SK-N-SH treated with all-trans-retinoic acid at 6 μM for 48 hours (cell line): Measurements from ENCODE around the gene FNIP2.
A peak's percentile ranks its signal among the peaks of the same experiment; 100 is the strongest.

Experiments used
- ATAC-seq: fragments of 200-7000 bp; cut with Tn5 transposase; 3 replicates; pipeline ENCODE4 v1.9.1; 2020; ENCODE audit warnings: mild to moderate bottlenecking, moderate library complexity
- BACH2 ChIP-seq: fragments of 250-450 bp; sonication (Bioruptor Pico); IDR thresholded peaks from 2 replicates; pipeline ENCODE4 v1.9.0; 2021; ENCODE audit warnings: mild to moderate bottlenecking, borderline replicate concordance
- CSDC2 ChIP-seq: fragments of 250-450 bp; sonication (Bioruptor Pico); IDR thresholded peaks from 2 replicates; pipeline ENCODE4 v1.5.0; 2020; ENCODE audit warnings: mild to moderate bottlenecking, moderate library complexity
- ESRRG ChIP-seq: fragments of 250-450 bp; sonication (Bioruptor Pico); IDR thresholded peaks from 2 replicates; pipeline ENCODE4 v1.6.1; 2021; ENCODE audit warnings: mild to moderate bottlenecking
- GLIS3 ChIP-seq: fragments of 250-450 bp; sonication (Bioruptor Pico); IDR thresholded peaks from 2 replicates; pipeline ENCODE4 v1.5.0; 2020; ENCODE audit warnings: mild to moderate bottlenecking, moderate library complexity
- ISL1 ChIP-seq: fragments of 250-450 bp; sonication (Bioruptor Pico); IDR thresholded peaks from 2 replicates; pipeline ENCODE4 v2.1.2; 2022; ENCODE audit warnings: mild to moderate bottlenecking, moderate library complexity
- OSR1 ChIP-seq: fragments of 250-450 bp; sonication (Bioruptor Pico); IDR thresholded peaks from 2 replicates; pipeline ENCODE4 v1.8.0; 2022; ENCODE audit warnings: moderate library complexity, mild to moderate bottlenecking, inconsistent platforms
- PPARA ChIP-seq: fragments of 250-450 bp; sonication (Bioruptor Pico); IDR thresholded peaks from 2 replicates; pipeline ENCODE4 v1.5.0; 2020; ENCODE audit warnings: mild to moderate bottlenecking, borderline replicate concordance
- SNAI2 ChIP-seq: fragments of 250-450 bp; sonication (Bioruptor Pico); IDR thresholded peaks from 2 replicates; pipeline ENCODE4 v1.5.0; 2020; ENCODE audit warnings: mild to moderate bottlenecking, moderate library complexity
- TCF4 ChIP-seq: fragments of 250-450 bp; sonication (Bioruptor Pico); IDR thresholded peaks from 2 replicates; pipeline ENCODE4 v1.8.0; 2021; ENCODE audit warnings: mild to moderate bottlenecking, moderate library complexity, borderline replicate concordance
- TOX ChIP-seq: fragments of 250-450 bp; sonication (Bioruptor Pico); IDR thresholded peaks from 2 replicates; pipeline ENCODE4 v1.8.0; 2021; ENCODE audit warnings: mild to moderate bottlenecking, moderate library complexity, borderline replicate concordance
- ZC3H10 ChIP-seq: fragments of 250-450 bp; sonication (Bioruptor Pico); IDR thresholded peaks from 2 replicates; pipeline ENCODE4 v1.5.1; 2021; ENCODE audit warnings: mild to moderate bottlenecking, moderate library complexity
- ZFP3 ChIP-seq: fragments of 250-450 bp; sonication (Bioruptor Pico); IDR thresholded peaks from 2 replicates; pipeline ENCODE4 v1.5.0; 2020; ENCODE audit warnings: mild to moderate bottlenecking, moderate library complexity
- ZFP30 ChIP-seq: fragments of 450-650 bp; formaldehyde crosslinking; IDR thresholded peaks from 2 replicates; pipeline ENCODE4 v1.5.0; 2022; ENCODE audit warnings: mild to moderate bottlenecking, moderate library complexity
- ZNF565 ChIP-seq: fragments of 450-650 bp; formaldehyde crosslinking; conservative IDR thresholded peaks from 2 replicates; pipeline ENCODE4 v1.5.0; 2020; ENCODE audit warnings: low read depth, mild to moderate bottlenecking, moderate library complexity
- ZNF70 ChIP-seq: fragments of 450-650 bp; formaldehyde crosslinking; IDR thresholded peaks from 2 replicates; pipeline ENCODE4 v1.5.0; 2020; ENCODE audit warnings: mild to moderate bottlenecking, moderate library complexity
- ZNF8 ChIP-seq: fragments of 450-650 bp; formaldehyde crosslinking; IDR thresholded peaks from 2 replicates; pipeline ENCODE4 v1.5.0; 2020; ENCODE audit warnings: mild to moderate bottlenecking, moderate library complexity
- TF ChIP-seq, protein P1 (sequence below): fragments of 250-450 bp; sonication (Bioruptor Pico); IDR thresholded peaks from 2 replicates; pipeline ENCODE4 v1.8.0; 2020; ENCODE audit warnings: mild to moderate bottlenecking, moderate library complexity, borderline replicate concordance
- TF ChIP-seq, protein P2 (sequence below): fragments of 250-450 bp; sonication (Bioruptor Pico); IDR thresholded peaks from 2 replicates; pipeline ENCODE4 v1.5.1; 2021; ENCODE audit warnings: mild to moderate bottlenecking, moderate library complexity
- TF ChIP-seq, protein P3 (sequence below): fragments of 250-450 bp; sonication (Bioruptor Pico); IDR thresholded peaks from 2 replicates; pipeline ENCODE4 v1.8.0; 2021; ENCODE audit warnings: low read depth, mild to moderate bottlenecking, moderate library complexity, borderline replicate concordance
- TF ChIP-seq, protein P4 (sequence below): fragments of 250-450 bp; sonication (Bioruptor Pico); IDR thresholded peaks from 2 replicates; pipeline ENCODE4 v1.5.1; 2020; ENCODE audit warnings: low read depth, mild to moderate bottlenecking, moderate library complexity
- TF ChIP-seq, protein P5 (sequence below): fragments of 250-450 bp; sonication (Bioruptor Pico); IDR thresholded peaks from 2 replicates; pipeline ENCODE4 v1.5.0; 2020; ENCODE audit warnings: mild to moderate bottlenecking, moderate library complexity

FNIP2 gene

DNA sequence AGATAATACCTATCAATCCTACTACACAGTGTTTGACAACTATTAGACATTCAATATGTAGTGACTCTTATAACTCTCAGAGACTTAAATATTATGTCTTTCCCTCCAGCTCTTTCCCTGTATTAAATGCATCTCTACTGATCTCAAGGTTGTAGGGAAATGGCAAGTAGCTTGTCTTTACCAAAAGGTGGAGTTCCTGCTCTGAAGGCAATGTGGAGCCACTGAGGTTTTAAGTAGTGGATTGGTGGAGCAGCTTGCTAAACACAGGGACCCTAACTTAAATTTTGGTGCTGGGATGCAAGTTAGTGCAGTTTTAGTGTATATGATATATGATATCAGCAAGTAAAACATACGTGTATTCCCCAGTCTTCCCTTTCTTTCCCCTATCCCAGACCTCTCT, 13.1 kb downstream of the FNIP2 start (continued):
- TF ChIP-seq, protein P1, sequence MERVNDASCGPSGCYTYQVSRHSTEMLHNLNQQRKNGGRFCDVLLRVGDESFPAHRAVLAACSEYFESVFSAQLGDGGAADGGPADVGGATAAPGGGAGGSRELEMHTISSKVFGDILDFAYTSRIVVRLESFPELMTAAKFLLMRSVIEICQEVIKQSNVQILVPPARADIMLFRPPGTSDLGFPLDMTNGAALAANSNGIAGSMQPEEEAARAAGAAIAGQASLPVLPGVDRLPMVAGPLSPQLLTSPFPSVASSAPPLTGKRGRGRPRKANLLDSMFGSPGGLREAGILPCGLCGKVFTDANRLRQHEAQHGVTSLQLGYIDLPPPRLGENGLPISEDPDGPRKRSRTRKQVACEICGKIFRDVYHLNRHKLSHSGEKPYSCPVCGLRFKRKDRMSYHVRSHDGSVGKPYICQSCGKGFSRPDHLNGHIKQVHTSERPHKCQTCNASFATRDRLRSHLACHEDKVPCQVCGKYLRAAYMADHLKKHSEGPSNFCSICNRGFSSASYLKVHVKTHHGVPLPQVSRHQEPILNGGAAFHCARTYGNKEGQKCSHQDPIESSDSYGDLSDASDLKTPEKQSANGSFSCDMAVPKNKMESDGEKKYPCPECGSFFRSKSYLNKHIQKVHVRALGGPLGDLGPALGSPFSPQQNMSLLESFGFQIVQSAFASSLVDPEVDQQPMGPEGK = no peak
- TF ChIP-seq TOX = no peak
- no peak for TF ChIP-seq ZNF8 (CRISPR knock-in tag)

DNA sequence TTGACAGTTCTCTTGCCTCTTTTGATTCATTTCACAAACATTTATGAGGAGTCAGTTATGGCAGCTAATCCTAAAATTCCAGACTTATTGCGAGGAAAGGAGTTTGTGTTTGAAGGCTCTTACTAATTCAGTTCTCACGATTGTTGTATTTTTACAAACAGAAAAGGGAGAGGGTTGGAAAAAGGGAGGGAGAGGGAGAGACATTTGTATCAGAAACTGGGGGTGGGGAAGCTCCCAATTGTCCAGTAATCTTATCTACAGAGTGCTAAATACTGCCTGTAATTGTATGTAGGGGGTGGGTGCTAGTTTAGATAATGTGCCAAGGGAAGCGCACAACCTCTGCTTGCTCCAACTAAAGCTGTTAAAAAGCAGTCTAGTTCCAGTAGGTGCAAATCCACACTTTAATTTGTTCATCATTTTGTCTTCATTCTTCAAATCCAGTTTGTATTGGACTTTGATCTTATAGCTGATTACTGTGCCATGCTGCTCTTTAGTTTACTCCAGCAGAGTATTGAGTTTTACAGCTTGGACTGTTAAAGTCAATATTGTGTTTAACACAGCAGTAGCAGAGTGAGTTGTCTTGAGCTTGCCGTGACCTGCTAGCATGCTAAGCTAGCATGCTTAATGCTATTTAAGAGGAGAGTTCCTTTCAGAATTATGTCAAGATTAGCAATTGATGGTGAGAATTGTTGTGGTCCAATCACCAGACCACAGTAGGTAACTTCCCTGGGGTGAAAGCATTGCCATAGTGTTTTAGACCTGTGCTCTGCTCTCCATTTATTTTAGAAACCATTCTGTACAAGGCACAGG, 13.9 kb downstream of the FNIP2 start:
- ATAC-seq = peak; percentile 12; the same call in 1 of the 3 replicates
- TF ChIP-seq, protein P2, sequence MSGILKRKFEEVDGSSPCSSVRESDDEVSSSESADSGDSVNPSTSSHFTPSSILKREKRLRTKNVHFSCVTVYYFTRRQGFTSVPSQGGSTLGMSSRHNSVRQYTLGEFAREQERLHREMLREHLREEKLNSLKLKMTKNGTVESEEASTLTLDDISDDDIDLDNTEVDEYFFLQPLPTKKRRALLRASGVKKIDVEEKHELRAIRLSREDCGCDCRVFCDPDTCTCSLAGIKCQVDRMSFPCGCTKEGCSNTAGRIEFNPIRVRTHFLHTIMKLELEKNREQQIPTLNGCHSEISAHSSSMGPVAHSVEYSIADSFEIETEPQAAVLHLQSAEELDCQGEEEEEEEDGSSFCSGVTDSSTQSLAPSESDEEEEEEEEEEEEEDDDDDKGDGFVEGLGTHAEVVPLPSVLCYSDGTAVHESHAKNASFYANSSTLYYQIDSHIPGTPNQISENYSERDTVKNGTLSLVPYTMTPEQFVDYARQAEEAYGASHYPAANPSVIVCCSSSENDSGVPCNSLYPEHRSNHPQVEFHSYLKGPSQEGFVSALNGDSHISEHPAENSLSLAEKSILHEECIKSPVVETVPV (CRISPR knock-in tag) = no peak

DNA sequence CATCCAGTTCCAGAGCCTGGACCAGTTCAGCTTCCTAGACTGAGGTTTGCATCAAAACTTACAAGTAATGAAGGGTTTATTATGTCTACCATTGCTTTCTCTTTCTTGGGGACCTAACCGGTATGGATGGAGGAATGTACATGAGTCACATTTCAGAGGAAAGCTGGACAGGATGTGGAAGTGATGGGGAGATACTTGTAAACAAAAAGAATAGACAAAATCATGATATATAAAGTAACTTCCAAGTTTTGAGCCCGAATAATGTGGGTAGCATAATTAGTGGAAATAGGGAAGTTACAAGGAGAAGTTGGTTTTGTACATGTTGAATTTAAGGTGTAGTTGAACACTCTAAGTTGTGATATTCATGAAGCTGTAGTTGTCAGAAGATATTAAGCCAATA, 15.0 kb downstream of the FNIP2 start:
- peak; percentile 66 for ATAC-seq
- TF ChIP-seq ZFP30 (CRISPR knock-in tag) (no peak), OSR1 (CRISPR knock-in tag) (no peak), ZNF8 (CRISPR knock-in tag) (no peak), ISL1 (CRISPR knock-in tag) (no peak), BACH2 (no peak), GLIS3 (no peak), TOX (no peak), ZNF565 (CRISPR knock-in tag) (no peak), CSDC2 (CRISPR knock-in tag) (no peak), ZC3H10 (CRISPR knock-in tag) (no peak), ZFP3 (CRISPR knock-in tag) (no peak), TCF4 (CRISPR knock-in tag) (no peak), SNAI2 (CRISPR knock-in tag) (no peak)
- TF ChIP-seq, protein P3, sequence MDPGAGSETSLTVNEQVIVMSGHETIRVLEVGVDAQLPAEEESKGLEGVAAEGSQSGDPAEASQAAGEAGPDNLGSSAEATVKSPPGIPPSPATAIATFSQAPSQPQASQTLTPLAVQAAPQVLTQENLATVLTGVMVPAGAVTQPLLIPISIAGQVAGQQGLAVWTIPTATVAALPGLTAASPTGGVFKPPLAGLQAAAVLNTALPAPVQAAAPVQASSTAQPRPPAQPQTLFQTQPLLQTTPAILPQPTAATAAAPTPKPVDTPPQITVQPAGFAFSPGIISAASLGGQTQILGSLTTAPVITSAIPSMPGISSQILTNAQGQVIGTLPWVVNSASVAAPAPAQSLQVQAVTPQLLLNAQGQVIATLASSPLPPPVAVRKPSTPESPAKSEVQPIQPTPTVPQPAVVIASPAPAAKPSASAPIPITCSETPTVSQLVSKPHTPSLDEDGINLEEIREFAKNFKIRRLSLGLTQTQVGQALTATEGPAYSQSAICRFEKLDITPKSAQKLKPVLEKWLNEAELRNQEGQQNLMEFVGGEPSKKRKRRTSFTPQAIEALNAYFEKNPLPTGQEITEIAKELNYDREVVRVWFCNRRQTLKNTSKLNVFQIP (CRISPR knock-in tag) = no peak
- TF ChIP-seq, protein P4, sequence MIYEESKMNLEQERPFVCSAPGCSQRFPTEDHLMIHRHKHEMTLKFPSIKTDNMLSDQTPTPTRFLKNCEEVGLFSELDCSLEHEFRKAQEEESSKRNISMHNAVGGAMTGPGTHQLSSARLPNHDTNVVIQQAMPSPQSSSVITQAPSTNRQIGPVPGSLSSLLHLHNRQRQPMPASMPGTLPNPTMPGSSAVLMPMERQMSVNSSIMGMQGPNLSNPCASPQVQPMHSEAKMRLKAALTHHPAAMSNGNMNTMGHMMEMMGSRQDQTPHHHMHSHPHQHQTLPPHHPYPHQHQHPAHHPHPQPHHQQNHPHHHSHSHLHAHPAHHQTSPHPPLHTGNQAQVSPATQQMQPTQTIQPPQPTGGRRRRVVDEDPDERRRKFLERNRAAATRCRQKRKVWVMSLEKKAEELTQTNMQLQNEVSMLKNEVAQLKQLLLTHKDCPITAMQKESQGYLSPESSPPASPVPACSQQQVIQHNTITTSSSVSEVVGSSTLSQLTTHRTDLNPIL (CRISPR knock-in tag) = no peak
- TF ChIP-seq, protein P2 (CRISPR knock-in tag) = no peak

DNA sequence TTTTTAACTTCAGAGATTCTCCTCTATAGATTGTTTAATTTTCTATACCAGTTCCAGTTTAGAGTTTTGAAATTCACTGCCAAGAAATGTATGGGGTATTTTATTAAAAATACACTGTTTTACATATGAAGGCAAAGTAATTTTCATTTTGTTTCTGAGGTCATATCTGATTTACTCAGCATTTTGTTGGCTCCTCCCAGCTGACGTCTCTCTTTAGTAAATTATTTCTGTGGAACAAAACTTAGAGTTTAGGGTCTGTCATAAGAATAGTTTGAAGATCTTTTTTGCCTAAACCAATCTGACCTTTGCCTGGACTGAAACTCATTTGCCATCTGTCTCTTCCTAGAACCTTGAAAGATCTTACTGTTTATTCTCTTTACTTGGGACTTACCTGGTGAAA, 16.9 kb downstream of the FNIP2 start:
- TF ChIP-seq ESRRG (CRISPR knock-in tag) (no peak), CSDC2 (CRISPR knock-in tag) (no peak), ZNF70 (CRISPR knock-in tag) (no peak), ZFP30 (CRISPR knock-in tag) (no peak), BACH2 (no peak), SNAI2 (CRISPR knock-in tag) (no peak), ZNF565 (CRISPR knock-in tag) (no peak), TOX (no peak), TCF4 (CRISPR knock-in tag) (no peak), PPARA (CRISPR knock-in tag) (no peak), OSR1 (CRISPR knock-in tag) (no peak), GLIS3 (no peak)
- TF ChIP-seq, protein P1 = no peak
- TF ChIP-seq, protein P5, sequence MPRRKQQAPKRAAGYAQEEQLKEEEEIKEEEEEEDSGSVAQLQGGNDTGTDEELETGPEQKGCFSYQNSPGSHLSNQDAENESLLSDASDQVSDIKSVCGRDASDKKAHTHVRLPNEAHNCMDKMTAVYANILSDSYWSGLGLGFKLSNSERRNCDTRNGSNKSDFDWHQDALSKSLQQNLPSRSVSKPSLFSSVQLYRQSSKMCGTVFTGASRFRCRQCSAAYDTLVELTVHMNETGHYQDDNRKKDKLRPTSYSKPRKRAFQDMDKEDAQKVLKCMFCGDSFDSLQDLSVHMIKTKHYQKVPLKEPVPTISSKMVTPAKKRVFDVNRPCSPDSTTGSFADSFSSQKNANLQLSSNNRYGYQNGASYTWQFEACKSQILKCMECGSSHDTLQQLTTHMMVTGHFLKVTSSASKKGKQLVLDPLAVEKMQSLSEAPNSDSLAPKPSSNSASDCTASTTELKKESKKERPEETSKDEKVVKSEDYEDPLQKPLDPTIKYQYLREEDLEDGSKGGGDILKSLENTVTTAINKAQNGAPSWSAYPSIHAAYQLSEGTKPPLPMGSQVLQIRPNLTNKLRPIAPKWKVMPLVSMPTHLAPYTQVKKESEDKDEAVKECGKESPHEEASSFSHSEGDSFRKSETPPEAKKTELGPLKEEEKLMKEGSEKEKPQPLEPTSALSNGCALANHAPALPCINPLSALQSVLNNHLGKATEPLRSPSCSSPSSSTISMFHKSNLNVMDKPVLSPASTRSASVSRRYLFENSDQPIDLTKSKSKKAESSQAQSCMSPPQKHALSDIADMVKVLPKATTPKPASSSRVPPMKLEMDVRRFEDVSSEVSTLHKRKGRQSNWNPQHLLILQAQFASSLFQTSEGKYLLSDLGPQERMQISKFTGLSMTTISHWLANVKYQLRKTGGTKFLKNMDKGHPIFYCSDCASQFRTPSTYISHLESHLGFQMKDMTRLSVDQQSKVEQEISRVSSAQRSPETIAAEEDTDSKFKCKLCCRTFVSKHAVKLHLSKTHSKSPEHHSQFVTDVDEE (CRISPR knock-in tag) = no peak
- no peak for ATAC-seq
